Stimulated activated CD8-positive, alpha-beta memory T cell treated with anti-CD3 and anti-CD28 coated beads, Interleukin-12 subunit alpha, Interleukin-12 subunit beta, amount 100 ng/mL, for 4 hours (primary cell): Measurements from ENCODE around the gene SPTAN1.
"Not testable (repeated sequence)": the region's sequence is repeated elsewhere in the genome, so short reads cannot be mapped to it uniquely, and the experiment has no call there.

ENCODE experiments used
- DNase-seq: peaks from one replicate; pipeline ENCODE4 v3.0.0-alpha.2; 2020; ENCODE audit warnings: low read depth

The SPTAN1 gene

GRCh38 chr9:128666481-128666941, 114.1 kb downstream of the SPTAN1 start:
- not testable (repeated sequence) for DNase-seq

GRCh38 chr9:128669786-128670185, 117.4 kb downstream of the SPTAN1 start:
- DNase-seq: no peak

GRCh38 chr9:128675382-128675781, 123.0 kb downstream of the SPTAN1 start:
- no peak for DNase-seq

- no peak for DNase-seq
These were observed 125.4 kb downstream of the SPTAN1 start for GRCh38 chr9:128677794-128678193.
